ENCODE results near the gene RGS8.

GRCh38 chr1:182709855-182710254, 25.5 kb upstream of the RGS8 start:
- no peak for TF ChIP-seq CTCF (IDR thresholded peaks at IDR 0.05)
- no peak for TF ChIP-seq POLR2A (IDR thresholded peaks at IDR 0.05)
